ENCODE results near the gene CAPNS2. TPM values are rescaled to one million over a fixed set of nuclear protein-coding genes. Genes with fewer than 3 reads are reported as not detected.

Gene CAPNS2
- total RNA-seq, 1 donor from 2014 or later: 3.4 TPM

- no peaks in the 10 kb centered on the region for H3K9me3 ChIP-seq (ENCODE audit: insufficient read depth, low read depth, low read length)
- TF ChIP-seq CTCF (IDR thresholded peaks at IDR 0.05; ENCODE audit: insufficient read depth, low read depth, low read length) (no peak), EZH2 (IDR thresholded peaks at IDR 0.05; ENCODE audit: insufficient read depth, low read length) (no peak)
- Mint-ChIP-seq H3K4me3 (ENCODE audit: unreplicated experiment) (no peak overlapping the region), H3K36me3 (ENCODE audit: low read depth, unreplicated experiment) (peaks cover 5% of the 10 kb centered on the region), H3K27ac (ENCODE audit: unreplicated experiment) (no peak overlapping the region), H3K27me3 (ENCODE audit: low read depth, unreplicated experiment) (no peaks in the 10 kb centered on the region), H3K4me1 (ENCODE audit: low read depth, unreplicated experiment) (peaks cover 3% of the 10 kb centered on the region), H3K9me3 (ENCODE audit: unreplicated experiment) (no peaks in the 10 kb centered on the region)
- no peaks in the 10 kb centered on the region for H3K27me3 ChIP-seq (ENCODE audit: insufficient read depth, low read length)
- H3K36me3 ChIP-seq (ENCODE audit: insufficient read depth, low read length): peaks cover 22% of the 10 kb centered on the region
- FAIRE-seq: no peak
- H3K9ac ChIP-seq (ENCODE audit: low read length): no peak overlapping the region
- no peak overlapping the region for H3K4me2 ChIP-seq (ENCODE audit: low read length)
- H3K4me3 ChIP-seq (ENCODE audit: insufficient read depth, low read depth, low read length): no peak overlapping the region
- H3K27ac ChIP-seq (ENCODE audit: low read depth, low read length): no peak overlapping the region
- DNase-seq (ENCODE audit: low read depth): no peak
- peaks cover 3% of the 10 kb centered on the region for H3K4me1 ChIP-seq (ENCODE audit: insufficient read depth, low read length)
- no peak overlapping the region for H2AFZ ChIP-seq (ENCODE audit: low read depth, low read length)
- no peaks in the 10 kb centered on the region for H4K20me1 ChIP-seq (ENCODE audit: insufficient read depth, low read length)
- H3K79me2 ChIP-seq (ENCODE audit: insufficient read depth, low read length): no peaks in the 10 kb centered on the region
Observed at GRCh38 chr16:55530316-55530856, 36.1 kb upstream of the CAPNS2 start.

GRCh38 chr16:55532227-55532626 is 34.3 kb upstream of the CAPNS2 start:
- H4K20me1 ChIP-seq (ENCODE audit: insufficient read depth, low read length): no peaks in the 10 kb centered on the region
- H3K79me2 ChIP-seq (ENCODE audit: insufficient read depth, low read length): no peaks in the 10 kb centered on the region
- H3K36me3 ChIP-seq (ENCODE audit: insufficient read depth, low read length): peaks cover 22% of the 10 kb centered on the region
- Mint-ChIP-seq H3K27ac (ENCODE audit: unreplicated experiment) (no peak overlapping the region), H3K9me3 (ENCODE audit: unreplicated experiment) (no peaks in the 10 kb centered on the region), H3K4me1 (ENCODE audit: low read depth, unreplicated experiment) (peaks cover 14% of the 10 kb centered on the region), H3K36me3 (ENCODE audit: low read depth, unreplicated experiment) (peaks cover 8% of the 10 kb centered on the region), H3K4me3 (ENCODE audit: unreplicated experiment) (no peak overlapping the region), H3K27me3 (ENCODE audit: low read depth, unreplicated experiment) (no peaks in the 10 kb centered on the region)
- H3K4me2 ChIP-seq (ENCODE audit: low read length): no peak overlapping the region
- no peak overlapping the region for H3K9ac ChIP-seq (ENCODE audit: low read length)
- DNase-seq (ENCODE audit: low read depth) (no peak), FAIRE-seq (no peak)
- no peak for TF ChIP-seq CTCF (IDR thresholded peaks at IDR 0.05; ENCODE audit: insufficient read depth, low read depth, low read length)
- TF ChIP-seq EZH2 (IDR thresholded peaks at IDR 0.05; ENCODE audit: insufficient read depth, low read length): no peak
- H3K4me1 ChIP-seq (ENCODE audit: insufficient read depth, low read length): peaks cover 3% of the 10 kb centered on the region
- H2AFZ ChIP-seq (ENCODE audit: low read depth, low read length): no peak overlapping the region
- H3K27ac ChIP-seq (ENCODE audit: low read depth, low read length): no peak overlapping the region
- no peak overlapping the region for H3K4me3 ChIP-seq (ENCODE audit: insufficient read depth, low read depth, low read length)
- no peaks in the 10 kb centered on the region for H3K27me3 ChIP-seq (ENCODE audit: insufficient read depth, low read length)
- no peaks in the 10 kb centered on the region for H3K9me3 ChIP-seq (ENCODE audit: insufficient read depth, low read depth, low read length)

GRCh38 chr16:55534756-55535155 is 31.7 kb upstream of the CAPNS2 start:
- Histone ChIP-seq H3K27ac (ENCODE audit: low read depth, low read length) (no peak overlapping the region), H3K36me3 (ENCODE audit: insufficient read depth, low read length) (peaks cover 27% of the 10 kb centered on the region), H3K9ac (ENCODE audit: low read length) (no peak overlapping the region), H3K4me1 (ENCODE audit: insufficient read depth, low read length) (peaks cover 3% of the 10 kb centered on the region), H2AFZ (ENCODE audit: low read depth, low read length) (no peak overlapping the region), H3K9me3 (ENCODE audit: insufficient read depth, low read depth, low read length) (no peaks in the 10 kb centered on the region), H4K20me1 (ENCODE audit: insufficient read depth, low read length) (no peaks in the 10 kb centered on the region), H3K4me2 (ENCODE audit: low read length) (no peak overlapping the region), H3K79me2 (ENCODE audit: insufficient read depth, low read length) (no peaks in the 10 kb centered on the region), H3K27me3 (ENCODE audit: insufficient read depth, low read length) (no peaks in the 10 kb centered on the region), H3K4me3 (ENCODE audit: insufficient read depth, low read depth, low read length) (no peak overlapping the region)
- peaks cover 12% of the 10 kb centered on the region for H3K36me3 Mint-ChIP-seq (ENCODE audit: low read depth, unreplicated experiment)
- DNase-seq (ENCODE audit: low read depth) (no peak), FAIRE-seq (no peak)
- H3K4me1 Mint-ChIP-seq (ENCODE audit: low read depth, unreplicated experiment): peaks cover 20% of the 10 kb centered on the region
- TF ChIP-seq CTCF (IDR thresholded peaks at IDR 0.05; ENCODE audit: insufficient read depth, low read depth, low read length) (no peak), EZH2 (IDR thresholded peaks at IDR 0.05; ENCODE audit: insufficient read depth, low read length) (no peak)
- H3K27ac Mint-ChIP-seq (ENCODE audit: unreplicated experiment): no peak overlapping the region
- no peaks in the 10 kb centered on the region for H3K27me3 Mint-ChIP-seq (ENCODE audit: low read depth, unreplicated experiment)
- H3K9me3 Mint-ChIP-seq (ENCODE audit: unreplicated experiment): no peaks in the 10 kb centered on the region
- no peak overlapping the region for H3K4me3 Mint-ChIP-seq (ENCODE audit: unreplicated experiment)
